Uterus (tissue), 2 donors: ENCODE data around the gene NRTN.

Experiments
- CTCF ChIP-seq, 4 experiments: fragments of 200-600 bp in 2 of 4; fragments of 450-650 bp in 2 of 4; sonication (generic) in 2 of 4; IDR thresholded peaks; one replicate each; pipeline ENCODE4 v1.5.1; 2016 to 2019; ENCODE audit warnings: antibody characterized with exemption in 4 of 4, mild to moderate bottlenecking in 2 of 4, moderate library complexity in 1 of 4
- POLR2A ChIP-seq, 2 donors: fragments of 450-650 bp; IDR thresholded peaks; one replicate each; pipeline ENCODE4 v1.6.1; 2016; ENCODE audit warnings: antibody characterized with exemption in 2 of 2, mild to moderate bottlenecking in 1 of 2, moderate library complexity in 1 of 2

DNA sequence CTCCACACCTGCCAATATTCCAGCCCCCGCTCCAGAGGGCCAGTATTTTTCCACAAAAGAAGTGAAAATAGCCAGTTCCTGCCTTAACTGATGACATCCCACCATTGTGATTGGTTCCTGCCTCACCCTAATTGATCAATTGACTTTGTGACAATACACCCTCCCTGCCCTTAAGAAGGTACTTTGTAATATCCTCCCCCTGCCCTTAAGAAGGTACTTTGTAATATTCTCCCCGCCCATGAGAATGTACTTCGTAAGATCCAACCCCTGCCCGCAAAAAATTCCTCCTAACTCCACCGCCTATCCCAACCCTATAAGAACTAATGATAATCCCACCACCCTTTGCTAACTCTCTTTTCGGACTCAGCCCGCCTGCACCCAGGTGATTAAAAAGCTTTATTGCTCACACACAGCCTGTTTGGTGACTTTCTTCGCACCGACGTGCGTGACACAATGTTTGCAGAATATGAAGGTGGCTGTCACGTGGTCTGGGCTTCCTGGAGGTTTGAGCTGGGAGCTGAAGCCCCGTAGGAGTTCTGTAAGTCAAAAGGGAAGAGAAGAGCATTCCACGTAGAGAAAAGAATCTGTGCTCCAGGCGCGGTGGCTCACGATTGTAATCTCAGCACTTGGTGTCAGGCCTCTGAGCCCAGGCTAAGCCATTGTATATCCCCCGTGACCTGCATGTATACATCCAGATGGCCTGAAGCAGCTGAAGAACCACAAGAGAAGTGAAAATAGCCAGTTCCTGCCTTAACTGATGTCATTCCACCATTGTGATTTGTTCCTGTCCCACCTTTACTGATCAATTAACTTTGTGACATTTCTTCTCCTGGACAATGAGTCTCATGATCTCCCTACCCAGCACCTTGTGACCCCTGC, 52.6 kb downstream of the NRTN start:
- no peak for TF ChIP-seq POLR2A (IDR thresholded peaks at IDR 0.05)
- no peak for TF ChIP-seq CTCF (IDR thresholded peaks at IDR 0.05)
